Neural progenitor cell (in vitro differentiated cells): ENCODE results near the gene MYO18B. TPM values are rescaled to one million over a fixed set of nuclear protein-coding genes. Genes with fewer than 3 reads are reported as not detected.

ENCODE experiments used
- DNase-seq: peaks from one replicate; pipeline ENCODE4 v3.0.0-alpha.2; 2016; ENCODE audit warnings: low spot score
- H2AFZ ChIP-seq: fragments of 200-600 bp; sonication (generic); replicated peaks from 2 replicates; pipeline ENCODE4 v1.6.1; 2016; ENCODE audit warnings: antibody characterized with exemption
- H3F3A ChIP-seq: fragments of 200-600 bp; sonication (generic); 2 replicates; pipeline ENCODE4 v1.6.1; 2016; ENCODE audit warnings: antibody characterized with exemption, low read depth
- H3K27ac ChIP-seq: fragments of 200-600 bp; sonication (generic); 2 replicates; pipeline ENCODE4 v1.5.1; 2016; ENCODE audit warnings: mild to moderate bottlenecking
- H3K27me3 ChIP-seq: fragments of 200-600 bp; sonication (generic); 2 replicates; pipeline ENCODE4 v1.6.1; 2016; ENCODE audit warnings: mild to moderate bottlenecking, moderate library complexity
- H3K36me3 ChIP-seq: fragments of 200-600 bp; sonication (generic); 2 replicates; pipeline ENCODE4 v1.5.1; 2016
- H3K4me1 ChIP-seq: fragments of 200-600 bp; sonication (generic); 2 replicates; pipeline ENCODE4 v1.6.1; 2016; ENCODE audit warnings: mixed run types
- H3K4me2 ChIP-seq: fragments of 200-600 bp; sonication (generic); 2 replicates; pipeline ENCODE4 v1.6.1; 2016
- H3K4me3 ChIP-seq: fragments of 200-600 bp; sonication (generic); 2 replicates; pipeline ENCODE4 v1.5.1; 2016
- H3K79me2 ChIP-seq: fragments of 200-600 bp; sonication (generic); 2 replicates; pipeline ENCODE4 v1.6.1; 2016; ENCODE audit warnings: low read depth
- H3K9ac ChIP-seq: fragments of 200-600 bp; sonication (generic); 2 replicates; pipeline ENCODE4 v1.6.1; 2016
- H3K9me3 ChIP-seq: fragments of 200-600 bp; sonication (generic); 2 replicates; pipeline ENCODE4 v1.5.1; 2016; ENCODE audit warnings: low read depth
- H4K20me1 ChIP-seq: fragments of 200-600 bp; sonication (generic); 2 replicates; pipeline ENCODE4 v1.6.1; 2016; ENCODE audit warnings: low read depth
- H3K27ac Mint-ChIP-seq: 3 replicates; pipeline ENCODE4 v1.8.0; 2021; ENCODE audit warnings: mixed read lengths
- H3K27me3 Mint-ChIP-seq: 2 replicates; pipeline ENCODE4 v1.8.0; 2022; ENCODE audit warnings: low read depth, mild to moderate bottlenecking, inconsistent platforms, moderate library complexity, mixed read lengths; ENCODE audit not compliant: insufficient read depth
- H3K36me3 Mint-ChIP-seq: 3 replicates; pipeline ENCODE4 v1.8.0; 2021; ENCODE audit warnings: mixed read lengths
- H3K4me1 Mint-ChIP-seq: 3 replicates; pipeline ENCODE4 v1.8.0; 2021; ENCODE audit warnings: mixed read lengths
- H3K4me3 Mint-ChIP-seq: 3 replicates; pipeline ENCODE4 v1.8.0; 2021; ENCODE audit warnings: mild to moderate bottlenecking, moderate library complexity, mixed read lengths
- H3K9me3 Mint-ChIP-seq: 3 replicates; pipeline ENCODE4 v1.8.0; 2020; ENCODE audit warnings: mixed read lengths
- EZH2 ChIP-seq: fragments of 200-600 bp; sonication (generic); IDR thresholded peaks from 2 replicates; pipeline ENCODE4 v1.6.1; 2017; ENCODE audit warnings: antibody characterized with exemption, mild to moderate bottlenecking, moderate library complexity
- EZH2phosphoT487 ChIP-seq: fragments of 200-600 bp; sonication (generic); IDR thresholded peaks from 2 replicates; pipeline ENCODE4 v1.6.1; 2017; ENCODE audit warnings: antibody characterized with exemption
- total RNA-seq: library from RNA; depleted of rRNA; stranded (reverse); fragments of >200 nt; gene quantifications from 2 replicates; pipeline ENCODE4 v1.2.3, GENCODE V29; 2015; ENCODE audit warnings: low replicate concordance
- TF ChIP-seq, protein P1 (sequence below): fragments of 200-600 bp; sonication (generic); IDR thresholded peaks from 2 replicates; pipeline ENCODE4 v1.5.1; 2017; ENCODE audit warnings: antibody characterized with exemption, mild to moderate bottlenecking

Gene MYO18B
- total RNA-seq, 1 donor from 2014 or later = not detected

DNA sequence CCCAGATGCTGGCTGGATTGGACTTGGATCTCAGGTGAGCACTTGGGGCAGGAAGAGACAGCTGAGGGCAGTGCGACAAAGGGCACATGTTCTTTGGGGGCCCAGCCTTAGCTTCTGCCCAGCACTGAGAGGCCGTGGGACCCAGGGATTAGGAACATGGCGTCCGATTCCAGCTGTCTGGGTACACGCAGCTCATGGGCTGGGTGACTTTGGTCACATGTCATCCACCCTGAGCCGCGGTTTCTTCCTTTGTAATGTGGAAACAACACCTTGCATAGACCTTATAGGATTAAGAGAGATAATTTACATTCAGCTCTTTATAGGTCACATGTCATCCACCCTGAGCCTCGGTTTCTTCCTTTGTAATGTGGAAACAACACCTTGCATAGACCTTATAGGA, 39.8 kb downstream of the MYO18B start:
- no peak for DNase-seq
- H3K4me3 ChIP-seq = no peak overlapping the region
- no peak overlapping the region for H3K9ac ChIP-seq
- Mint-ChIP-seq H3K4me3 (no peak overlapping the region), H3K36me3 (no peaks in the 10 kb centered on the region), H3K27me3 (peaks cover 3% of the 10 kb centered on the region), H3K4me1 (peaks cover 7% of the 10 kb centered on the region), H3K27ac (no peak overlapping the region), H3K9me3 (no peaks in the 10 kb centered on the region)
- no peaks in the 10 kb centered on the region for H3F3A ChIP-seq
- TF ChIP-seq, protein P1, sequence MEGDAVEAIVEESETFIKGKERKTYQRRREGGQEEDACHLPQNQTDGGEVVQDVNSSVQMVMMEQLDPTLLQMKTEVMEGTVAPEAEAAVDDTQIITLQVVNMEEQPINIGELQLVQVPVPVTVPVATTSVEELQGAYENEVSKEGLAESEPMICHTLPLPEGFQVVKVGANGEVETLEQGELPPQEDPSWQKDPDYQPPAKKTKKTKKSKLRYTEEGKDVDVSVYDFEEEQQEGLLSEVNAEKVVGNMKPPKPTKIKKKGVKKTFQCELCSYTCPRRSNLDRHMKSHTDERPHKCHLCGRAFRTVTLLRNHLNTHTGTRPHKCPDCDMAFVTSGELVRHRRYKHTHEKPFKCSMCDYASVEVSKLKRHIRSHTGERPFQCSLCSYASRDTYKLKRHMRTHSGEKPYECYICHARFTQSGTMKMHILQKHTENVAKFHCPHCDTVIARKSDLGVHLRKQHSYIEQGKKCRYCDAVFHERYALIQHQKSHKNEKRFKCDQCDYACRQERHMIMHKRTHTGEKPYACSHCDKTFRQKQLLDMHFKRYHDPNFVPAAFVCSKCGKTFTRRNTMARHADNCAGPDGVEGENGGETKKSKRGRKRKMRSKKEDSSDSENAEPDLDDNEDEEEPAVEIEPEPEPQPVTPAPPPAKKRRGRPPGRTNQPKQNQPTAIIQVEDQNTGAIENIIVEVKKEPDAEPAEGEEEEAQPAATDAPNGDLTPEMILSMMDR = no peak
- TF ChIP-seq EZH2phosphoT487 (no peak), EZH2 (no peak)
- H4K20me1 ChIP-seq = no peaks in the 10 kb centered on the region
- no peaks in the 10 kb centered on the region for H3K4me1 ChIP-seq
- H2AFZ ChIP-seq = no peak overlapping the region
- no peaks in the 10 kb centered on the region for H3K79me2 ChIP-seq
- no peak overlapping the region for H3K27ac ChIP-seq
- no peaks in the 10 kb centered on the region for H3K36me3 ChIP-seq
- H3K27me3 ChIP-seq = no peaks in the 10 kb centered on the region
- H3K4me2 ChIP-seq = no peak overlapping the region
- H3K9me3 ChIP-seq = no peaks in the 10 kb centered on the region

DNA sequence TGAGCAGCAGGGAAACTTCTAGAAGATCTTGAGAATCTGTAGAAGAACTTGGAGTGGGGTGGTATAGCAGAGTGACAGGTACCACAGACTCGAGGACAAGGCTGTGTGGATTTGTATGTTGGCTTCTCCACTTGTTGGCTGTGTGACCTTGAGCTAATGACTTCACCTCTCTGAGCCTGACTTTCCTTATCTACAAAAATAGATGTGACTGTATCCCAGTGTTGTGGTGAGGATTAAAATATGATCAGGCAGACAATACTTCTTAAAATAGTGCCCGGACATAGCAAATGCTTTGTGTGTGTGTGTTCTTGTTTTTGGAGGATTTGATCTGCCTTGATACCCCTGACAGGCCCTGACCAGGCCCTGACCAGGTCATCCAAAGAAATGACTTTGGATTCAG, 40.8 kb downstream of the MYO18B start:
- Mint-ChIP-seq H3K9me3 (no peaks in the 10 kb centered on the region), H3K27ac (no peak overlapping the region), H3K4me3 (no peak overlapping the region), H3K27me3 (peaks cover 3% of the 10 kb centered on the region), H3K36me3 (no peaks in the 10 kb centered on the region), H3K4me1 (peaks cover 9% of the 10 kb centered on the region)
- H4K20me1 ChIP-seq = no peaks in the 10 kb centered on the region
- DNase-seq = no peak
- H3K27ac ChIP-seq = no peak overlapping the region
- no peak overlapping the region for H2AFZ ChIP-seq
- no peaks in the 10 kb centered on the region for H3K27me3 ChIP-seq
- no peak overlapping the region for H3K4me3 ChIP-seq
- no peak overlapping the region for H3K4me2 ChIP-seq
- H3K9ac ChIP-seq = no peak overlapping the region
- no peaks in the 10 kb centered on the region for H3K79me2 ChIP-seq
- H3F3A ChIP-seq = no peaks in the 10 kb centered on the region
- no peaks in the 10 kb centered on the region for H3K9me3 ChIP-seq
- no peaks in the 10 kb centered on the region for H3K4me1 ChIP-seq
- H3K36me3 ChIP-seq = no peaks in the 10 kb centered on the region
- TF ChIP-seq EZH2 (no peak), EZH2phosphoT487 (no peak)
- TF ChIP-seq, protein P1 = no peak

DNA sequence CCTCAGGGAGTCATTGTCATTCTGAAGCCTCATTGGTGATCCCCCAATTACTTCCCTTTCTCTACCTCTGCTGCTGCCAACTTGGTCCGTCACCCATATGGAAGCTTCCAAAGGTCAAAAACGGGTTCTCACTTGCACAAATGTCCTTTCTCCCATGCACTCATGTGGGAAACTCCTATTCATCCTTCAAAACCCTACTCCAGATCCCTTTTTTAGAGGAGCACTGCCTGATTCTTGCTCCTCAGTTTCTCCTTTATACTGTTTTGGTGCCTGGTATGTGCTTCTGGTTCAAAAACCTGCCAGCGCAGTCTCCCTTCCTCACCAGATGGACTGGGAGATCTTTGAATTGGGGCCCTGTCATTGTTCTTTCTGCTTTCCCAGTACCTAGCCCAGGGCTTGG, 41.9 kb downstream of the MYO18B start:
- Mint-ChIP-seq H3K9me3 (no peaks in the 10 kb centered on the region), H3K27ac (no peak overlapping the region), H3K4me3 (no peak overlapping the region), H3K27me3 (peaks cover 3% of the 10 kb centered on the region), H3K36me3 (no peaks in the 10 kb centered on the region), H3K4me1 (peaks cover 9% of the 10 kb centered on the region)
- Histone ChIP-seq H3K4me3 (no peak overlapping the region), H4K20me1 (no peaks in the 10 kb centered on the region), H3K79me2 (no peaks in the 10 kb centered on the region), H3K4me2 (no peak overlapping the region), H2AFZ (no peak overlapping the region), H3K27ac (no peak overlapping the region), H3K9ac (no peak overlapping the region), H3K4me1 (no peaks in the 10 kb centered on the region), H3F3A (no peaks in the 10 kb centered on the region), H3K9me3 (no peaks in the 10 kb centered on the region), H3K27me3 (no peaks in the 10 kb centered on the region), H3K36me3 (no peaks in the 10 kb centered on the region)
- no peak for DNase-seq
- TF ChIP-seq EZH2phosphoT487 = no peak
- TF ChIP-seq, protein P1 = no peak
- no peak for TF ChIP-seq EZH2
